ENCODE results near the gene TMEM45B.
"Not testable (repeated sequence)": the region's sequence is repeated elsewhere in the genome, so short reads cannot be mapped to it uniquely, and the experiment has no call there.

TMEM45B gene

GRCh38 chr11:129804012-129804411 lies 11.6 kb upstream of the TMEM45B start:
- Histone ChIP-seq H3K4me3 (ENCODE audit: insufficient read depth, low read depth, low read length) (no peak overlapping the region), H3K36me3 (ENCODE audit: control insufficient read depth, insufficient read depth, low read length) (no peaks in the 10 kb centered on the region), H3K9me3 (ENCODE audit: control insufficient read depth, low read length) (no peaks in the 10 kb centered on the region), H3K27ac (ENCODE audit: insufficient read depth, low read depth, low read length, poor library complexity, severe bottlenecking) (no peak overlapping the region), H3K27me3 (ENCODE audit: control insufficient read depth, insufficient read depth, low read length, poor library complexity, severe bottlenecking) (no peaks in the 10 kb centered on the region), H3K4me1 (ENCODE audit: control insufficient read depth, insufficient read depth, low read length) (no peaks in the 10 kb centered on the region)
- 87 to 92% methylated on average over 3 of the region's 3 CpGs for WGBS, 2 experiments

- not testable (repeated sequence) for H3K27me3 ChIP-seq (ENCODE audit: control insufficient read depth, insufficient read depth, low read length, poor library complexity, severe bottlenecking)
Measured at GRCh38 chr11:129808241-129808640, 7.4 kb upstream of the TMEM45B start.

GRCh38 chr11:129813231-129813791 lies 2.3 kb upstream of the TMEM45B start:
- peaks cover 51% of the 10 kb centered on the region for H3K27me3 ChIP-seq (ENCODE audit: control insufficient read depth, insufficient read depth, low read length, poor library complexity, severe bottlenecking)
- H3K9me3 ChIP-seq (ENCODE audit: control insufficient read depth, low read length), result no peaks in the 10 kb centered on the region
- 93 to 94% methylated on average over 12 of the region's 12 CpGs for WGBS, 2 experiments
- no peaks in the 10 kb centered on the region for H3K36me3 ChIP-seq (ENCODE audit: control insufficient read depth, insufficient read depth, low read length)
- no peak overlapping the region for H3K4me3 ChIP-seq (ENCODE audit: insufficient read depth, low read depth, low read length)
- H3K27ac ChIP-seq (ENCODE audit: insufficient read depth, low read depth, low read length, poor library complexity, severe bottlenecking), result no peak overlapping the region
- no peaks in the 10 kb centered on the region for H3K4me1 ChIP-seq (ENCODE audit: control insufficient read depth, insufficient read depth, low read length)

More at GRCh38 chr11:129808241-129808640, 7.4 kb upstream of the TMEM45B start:
- H3K4me3 ChIP-seq (ENCODE audit: insufficient read depth, low read depth, low read length); H3K4me1 ChIP-seq (ENCODE audit: control insufficient read depth, insufficient read depth, low read length); H3K27ac ChIP-seq (ENCODE audit: insufficient read depth, low read depth, low read length, poor library complexity, severe bottlenecking); H3K36me3 ChIP-seq (ENCODE audit: control insufficient read depth, insufficient read depth, low read length); H3K9me3 ChIP-seq (ENCODE audit: control insufficient read depth, low read length): not testable (repeated sequence)
- 88 to 90% methylated on average over 2 of the region's 2 CpGs for WGBS, 2 experiments

GRCh38 chr11:129814244-129815014 lies 1.2 kb upstream of the TMEM45B start:
- H3K27me3 ChIP-seq (ENCODE audit: control insufficient read depth, insufficient read depth, low read length, poor library complexity, severe bottlenecking), result peaks cover 61% of the 10 kb centered on the region
- WGBS, 2 experiments, result 93 to 95% methylated on average over 24 of the region's 24 CpGs

GRCh38 chr11:129817534-129818051 lies 1.9 kb downstream of the TMEM45B start:
- Histone ChIP-seq H3K27me3 (ENCODE audit: control insufficient read depth, insufficient read depth, low read length, poor library complexity, severe bottlenecking) (peaks cover 61% of the 10 kb centered on the region), H3K4me1 (ENCODE audit: control insufficient read depth, insufficient read depth, low read length) (no peaks in the 10 kb centered on the region), H3K9me3 (ENCODE audit: control insufficient read depth, low read length) (no peaks in the 10 kb centered on the region), H3K27ac (ENCODE audit: insufficient read depth, low read depth, low read length, poor library complexity, severe bottlenecking) (no peak overlapping the region), H3K4me3 (ENCODE audit: insufficient read depth, low read depth, low read length) (no peak overlapping the region), H3K36me3 (ENCODE audit: control insufficient read depth, insufficient read depth, low read length) (no peaks in the 10 kb centered on the region)
- WGBS, 2 experiments, result 100% methylated on average over 1 of the region's 1 CpG; no CpG with 5 or more reads in 1 of the 2 experiments

More at GRCh38 chr11:129814244-129815014, 1.2 kb upstream of the TMEM45B start:
- no peaks in the 10 kb centered on the region for H3K9me3 ChIP-seq (ENCODE audit: control insufficient read depth, low read length)
- no peak overlapping the region for H3K27ac ChIP-seq (ENCODE audit: insufficient read depth, low read depth, low read length, poor library complexity, severe bottlenecking)
- H3K4me1 ChIP-seq (ENCODE audit: control insufficient read depth, insufficient read depth, low read length), result no peaks in the 10 kb centered on the region
- no peak overlapping the region for H3K4me3 ChIP-seq (ENCODE audit: insufficient read depth, low read depth, low read length)
- no peaks in the 10 kb centered on the region for H3K36me3 ChIP-seq (ENCODE audit: control insufficient read depth, insufficient read depth, low read length)

DNA sequence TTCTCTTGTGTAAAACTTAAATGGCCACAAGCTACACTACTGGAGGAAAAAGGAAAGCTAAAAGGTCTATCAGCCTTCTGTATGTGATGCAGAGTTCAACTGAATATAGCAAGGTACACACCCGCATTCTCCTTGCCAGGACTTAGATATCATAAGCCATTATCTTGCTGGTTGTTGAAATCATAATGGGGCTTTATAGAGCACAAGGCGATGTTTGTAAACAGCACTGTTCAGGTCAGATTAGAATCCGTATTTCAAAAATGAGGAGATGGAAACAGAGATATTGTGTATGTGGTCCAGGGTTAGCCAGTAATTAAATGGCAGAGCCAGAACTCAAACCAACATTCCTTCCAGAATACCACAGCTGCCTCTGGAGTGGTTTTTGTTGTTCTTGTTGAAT lies 2.6 kb downstream of the TMEM45B start:
- not testable (repeated sequence) for H3K36me3 ChIP-seq (ENCODE audit: control insufficient read depth, insufficient read depth, low read length); H3K27ac ChIP-seq (ENCODE audit: insufficient read depth, low read depth, low read length, poor library complexity, severe bottlenecking); H3K9me3 ChIP-seq (ENCODE audit: control insufficient read depth, low read length); H3K4me3 ChIP-seq (ENCODE audit: insufficient read depth, low read depth, low read length); H3K4me1 ChIP-seq (ENCODE audit: control insufficient read depth, insufficient read depth, low read length)
- H3K27me3 ChIP-seq (ENCODE audit: control insufficient read depth, insufficient read depth, low read length, poor library complexity, severe bottlenecking), result peaks cover 60% of the 10 kb centered on the region
- WGBS, 2 experiments, result 88 to 98% methylated on average over 3 of the region's 3 CpGs

DNA sequence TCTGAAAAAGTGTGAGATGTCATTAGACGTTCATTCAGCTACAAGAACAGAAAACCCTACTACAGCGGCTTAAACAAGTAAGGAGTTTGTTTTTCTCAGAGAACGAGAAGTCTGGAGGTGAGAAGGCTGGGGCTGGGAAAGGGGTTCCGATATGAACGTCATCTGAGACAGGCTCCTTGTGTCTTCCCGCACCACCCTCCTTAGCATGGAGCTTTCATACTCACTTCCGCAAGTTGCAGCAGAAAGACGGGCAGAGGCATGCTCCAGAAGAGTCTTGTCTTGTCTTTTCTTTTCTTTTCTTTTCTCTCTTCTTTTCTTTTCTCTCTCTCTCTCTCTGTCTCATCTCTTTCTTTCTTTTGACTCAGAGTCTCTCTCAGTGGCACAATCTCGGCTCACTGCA lies 3.6 kb downstream of the TMEM45B start:
- no peaks in the 10 kb centered on the region for H3K36me3 ChIP-seq (ENCODE audit: control insufficient read depth, insufficient read depth, low read length)
- no peaks in the 10 kb centered on the region for H3K9me3 ChIP-seq (ENCODE audit: control insufficient read depth, low read length)
- peaks cover 50% of the 10 kb centered on the region for H3K27me3 ChIP-seq (ENCODE audit: control insufficient read depth, insufficient read depth, low read length, poor library complexity, severe bottlenecking)
- no peaks in the 10 kb centered on the region for H3K4me1 ChIP-seq (ENCODE audit: control insufficient read depth, insufficient read depth, low read length)
- WGBS, 2 experiments, result 87 to 92% methylated on average over 9 of the region's 9 CpGs
- no peak overlapping the region for H3K4me3 ChIP-seq (ENCODE audit: insufficient read depth, low read depth, low read length)
- no peak overlapping the region for H3K27ac ChIP-seq (ENCODE audit: insufficient read depth, low read depth, low read length, poor library complexity, severe bottlenecking)

- WGBS, 2 experiments, result 94 to 95% methylated on average over 5 of the region's 6 CpGs
- H3K4me1 ChIP-seq (ENCODE audit: control insufficient read depth, insufficient read depth, low read length); H3K36me3 ChIP-seq (ENCODE audit: control insufficient read depth, insufficient read depth, low read length); H3K4me3 ChIP-seq (ENCODE audit: insufficient read depth, low read depth, low read length); H3K9me3 ChIP-seq (ENCODE audit: control insufficient read depth, low read length); H3K27ac ChIP-seq (ENCODE audit: insufficient read depth, low read depth, low read length, poor library complexity, severe bottlenecking): not testable (repeated sequence)
- H3K27me3 ChIP-seq (ENCODE audit: control insufficient read depth, insufficient read depth, low read length, poor library complexity, severe bottlenecking), result peaks cover 41% of the 10 kb centered on the region
Measured at GRCh38 chr11:129820228-129820627, 4.6 kb downstream of the TMEM45B start.

- H3K4me1 ChIP-seq (ENCODE audit: control insufficient read depth, insufficient read depth, low read length); H3K4me3 ChIP-seq (ENCODE audit: insufficient read depth, low read depth, low read length); H3K27ac ChIP-seq (ENCODE audit: insufficient read depth, low read depth, low read length, poor library complexity, severe bottlenecking); H3K36me3 ChIP-seq (ENCODE audit: control insufficient read depth, insufficient read depth, low read length); H3K9me3 ChIP-seq (ENCODE audit: control insufficient read depth, low read length): not testable (repeated sequence)
- 91 to 96% methylated on average over 4 of the region's 4 CpGs for WGBS, 2 experiments
- peaks cover 10% of the 10 kb centered on the region for H3K27me3 ChIP-seq (ENCODE audit: control insufficient read depth, insufficient read depth, low read length, poor library complexity, severe bottlenecking)
Measured at GRCh38 chr11:129823281-129823680, 7.6 kb downstream of the TMEM45B start.

DNA sequence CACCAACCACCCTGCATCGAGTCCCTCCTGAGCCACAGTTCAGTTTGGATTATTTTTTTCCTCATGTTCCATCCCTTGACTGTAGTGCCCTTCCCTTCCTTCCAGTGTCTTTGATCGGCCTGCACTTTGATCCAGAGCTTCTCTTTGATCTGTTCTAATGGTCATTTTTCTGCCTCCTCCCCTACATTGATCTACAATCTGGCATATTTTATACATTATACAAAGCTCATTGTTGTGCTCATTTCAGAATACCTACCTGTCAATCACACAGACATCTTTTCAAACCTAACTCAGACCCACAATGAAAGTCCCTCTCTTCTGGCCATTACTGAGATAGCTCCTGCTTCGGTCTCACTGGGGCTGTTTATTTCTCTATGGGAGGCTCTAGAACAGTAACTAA lies 8.2 kb downstream of the TMEM45B start:
- not testable (repeated sequence) for H3K36me3 ChIP-seq (ENCODE audit: control insufficient read depth, insufficient read depth, low read length); H3K4me1 ChIP-seq (ENCODE audit: control insufficient read depth, insufficient read depth, low read length); H3K9me3 ChIP-seq (ENCODE audit: control insufficient read depth, low read length); H3K27ac ChIP-seq (ENCODE audit: insufficient read depth, low read depth, low read length, poor library complexity, severe bottlenecking); H3K4me3 ChIP-seq (ENCODE audit: insufficient read depth, low read depth, low read length); H3K27me3 ChIP-seq (ENCODE audit: control insufficient read depth, insufficient read depth, low read length, poor library complexity, severe bottlenecking)
- WGBS, 2 experiments, result 85 to 94% methylated on average over 3 of the region's 3 CpGs
